MG63 (cell line): ENCODE results near the gene ANKH. TPM values are rescaled to one million over a fixed set of nuclear protein-coding genes. Genes with fewer than 3 reads are reported as not detected.
A peak's percentile ranks its signal among the peaks of the same experiment; 100 is the strongest.
"Not testable (repeated sequence)": the region's sequence is repeated elsewhere in the genome, so short reads cannot be mapped to it uniquely, and the experiment has no call there.

ENCODE experiments used
- DNase-seq: peaks from one replicate; pipeline ENCODE4 v3.0.0-alpha.2; 2020
- H3K27me3 ChIP-seq: fragments of 250-450 bp; sonication (Bioruptor Pico); 2 replicates; pipeline ENCODE4 v1.5.1; 2020; ENCODE audit warnings: mild to moderate bottlenecking, moderate library complexity
- H3K36me3 ChIP-seq: fragments of 250-450 bp; sonication (Bioruptor Pico); 2 replicates; pipeline ENCODE4 v1.5.1; 2020; ENCODE audit warnings: mild to moderate bottlenecking, moderate library complexity
- H3K4me3 ChIP-seq: fragments of 250-450 bp; sonication (Bioruptor Pico); 2 replicates; pipeline ENCODE4 v1.5.1; 2020; ENCODE audit warnings: mild to moderate bottlenecking, moderate library complexity
- H3K9me3 ChIP-seq: fragments of 250-450 bp; sonication (Bioruptor Pico); 2 replicates; pipeline ENCODE4 v1.5.1; 2020; ENCODE audit warnings: mild to moderate bottlenecking, moderate library complexity
- total RNA-seq: library from RNA; depleted of rRNA; stranded (reverse); fragments of >200 nt; shearing (Covaris generic); gene quantifications from 2 replicates; pipeline ENCODE4 v1.2.3, GENCODE V29; 2014; ENCODE audit warnings: low replicate concordance

Gene ANKH
- total RNA-seq, 1 experiment from 2014 or later, result 28.9 TPM

GRCh38 chr5:14849516-14850294, 21.9 kb downstream of the ANKH start:
- H3K36me3 ChIP-seq, result no peaks in the 10 kb centered on the region
- no peak for DNase-seq
- no peaks in the 10 kb centered on the region for H3K27me3 ChIP-seq
- no peak overlapping the region for H3K4me3 ChIP-seq
- H3K9me3 ChIP-seq, result no peaks in the 10 kb centered on the region

DNA sequence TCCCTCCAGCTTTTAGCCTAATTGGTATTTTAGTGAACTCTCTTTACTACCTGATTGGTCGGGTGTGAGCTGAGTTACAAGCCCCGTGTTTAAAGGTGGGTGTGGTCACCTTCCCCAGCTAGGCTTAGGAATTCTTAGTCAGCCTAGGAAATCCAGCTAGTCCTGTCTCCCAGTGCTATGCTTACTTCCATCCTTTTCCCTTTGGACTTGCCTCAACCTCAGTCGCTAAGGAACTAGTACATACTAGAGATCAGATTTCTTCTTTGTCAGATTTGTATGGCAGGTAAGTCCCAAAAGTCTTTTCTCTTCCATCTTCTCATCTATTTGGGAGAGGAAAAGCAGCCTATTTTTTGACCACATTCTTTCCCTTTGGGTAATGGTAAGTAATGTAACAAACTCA, 22.6 kb downstream of the ANKH start:
- H3K36me3 ChIP-seq, H3K9me3 ChIP-seq, H3K4me3 ChIP-seq, H3K27me3 ChIP-seq, DNase-seq: not testable (repeated sequence)

- Histone ChIP-seq H3K36me3 (no peaks in the 10 kb centered on the region), H3K4me3 (no peak overlapping the region), H3K9me3 (no peaks in the 10 kb centered on the region), H3K27me3 (no peaks in the 10 kb centered on the region)
- no peak for DNase-seq
Measured at GRCh38 chr5:14848385-14848784, 23.2 kb downstream of the ANKH start.

DNA sequence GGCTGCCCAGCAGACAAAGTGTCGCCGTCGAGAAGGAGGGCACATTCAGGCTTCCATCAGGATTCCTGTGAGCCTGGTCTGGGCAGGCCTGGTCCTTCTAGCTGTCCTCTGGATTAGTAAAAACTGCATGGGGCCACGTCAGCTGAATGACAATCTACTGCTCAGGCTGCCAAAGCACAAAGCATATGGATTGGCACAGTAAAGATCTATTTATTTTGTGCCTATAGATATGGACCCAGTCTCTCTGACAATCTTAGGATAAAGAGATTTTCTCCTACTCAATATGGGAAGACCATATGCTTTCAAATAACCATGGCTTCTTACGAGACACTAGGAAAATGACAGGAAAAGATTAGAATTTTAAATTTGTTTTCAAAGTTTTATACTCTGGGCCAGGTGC, 24.1 kb downstream of the ANKH start:
- H3K4me3 ChIP-seq, result no peak overlapping the region
- H3K9me3 ChIP-seq, result no peaks in the 10 kb centered on the region
- DNase-seq, result no peak
- no peaks in the 10 kb centered on the region for H3K27me3 ChIP-seq
- H3K36me3 ChIP-seq, result no peaks in the 10 kb centered on the region

DNA sequence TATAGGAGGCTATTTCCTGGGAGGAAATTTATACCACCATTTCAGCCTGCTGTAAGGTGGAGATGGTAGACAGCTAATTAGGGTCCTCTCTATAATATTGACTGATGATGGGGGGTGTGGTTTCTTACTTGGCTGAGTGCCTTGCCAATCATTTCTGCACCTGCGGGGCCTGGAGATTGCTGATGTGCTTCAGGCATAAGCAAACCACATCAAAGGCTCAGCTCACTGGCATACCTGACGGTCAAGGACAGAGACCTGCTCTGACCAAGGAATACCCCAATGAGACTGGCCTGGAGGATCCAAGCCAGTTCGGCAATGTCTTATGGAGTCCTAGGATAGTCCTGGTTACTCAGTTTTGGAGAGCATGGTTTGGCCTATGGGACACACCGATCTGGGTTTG, 29.5 kb downstream of the ANKH start:
- Histone ChIP-seq H3K27me3 (no peaks in the 10 kb centered on the region), H3K4me3 (no peak overlapping the region), H3K9me3 (peaks cover under 1% of the 10 kb centered on the region; the same call in 1 of the 2 replicates), H3K36me3 (no peaks in the 10 kb centered on the region)
- no peak for DNase-seq

- DNase-seq, result no peak
- Histone ChIP-seq H3K9me3 (peaks cover 2% of the 10 kb centered on the region; the same call in 1 of the 2 replicates), H3K27me3 (no peaks in the 10 kb centered on the region), H3K4me3 (no peak overlapping the region), H3K36me3 (no peaks in the 10 kb centered on the region)
Measured at GRCh38 chr5:14840624-14841023, 31.0 kb downstream of the ANKH start.

DNA sequence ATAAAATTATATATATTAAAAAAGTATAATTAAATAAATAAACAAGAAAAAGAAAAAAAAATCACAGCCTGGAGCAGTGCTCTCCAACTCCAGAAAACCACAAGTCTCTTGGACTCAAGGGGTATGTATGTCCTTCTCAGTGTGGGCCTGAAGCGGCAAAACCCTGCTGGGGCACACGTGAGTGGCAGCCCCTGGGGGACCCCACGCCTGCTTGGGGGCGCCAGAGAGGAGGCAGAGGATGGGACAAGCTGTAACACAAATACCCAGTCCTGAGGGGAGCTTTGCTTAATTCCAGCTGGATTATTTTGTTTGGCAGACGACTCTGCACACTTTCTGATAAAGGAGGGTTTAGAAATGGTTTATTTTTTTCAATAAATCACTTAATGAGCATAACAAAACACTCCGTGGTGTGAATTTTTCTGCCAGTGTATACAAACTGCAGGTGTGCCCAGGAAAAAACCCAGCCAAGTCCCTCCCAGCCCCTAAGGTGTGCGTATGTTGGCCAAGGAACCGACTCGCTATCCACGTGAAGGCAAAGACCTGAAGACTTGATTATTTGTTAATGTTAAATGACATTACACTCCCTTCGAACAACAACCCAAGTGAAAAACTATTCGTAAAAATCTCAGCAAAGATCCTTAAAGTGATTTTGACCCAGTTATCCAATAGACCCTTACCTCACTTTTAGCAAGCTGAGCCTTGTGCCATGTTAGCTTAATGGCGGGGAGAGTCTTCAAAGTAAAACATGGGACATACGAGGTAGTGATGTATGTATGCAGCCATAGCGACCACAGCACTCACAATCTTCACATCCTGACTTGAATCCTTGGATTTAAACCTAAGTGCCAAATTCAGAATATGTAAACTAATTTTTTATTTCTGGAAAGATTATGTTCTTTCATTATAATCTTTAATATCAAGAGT, 32.9 kb downstream of the ANKH start:
- Histone ChIP-seq H3K36me3 (no peaks in the 10 kb centered on the region), H3K9me3 (peaks cover 2% of the 10 kb centered on the region; the same call in 1 of the 2 replicates), H3K27me3 (no peaks in the 10 kb centered on the region), H3K4me3 (no peak overlapping the region)
- DNase-seq, result no peak

DNA sequence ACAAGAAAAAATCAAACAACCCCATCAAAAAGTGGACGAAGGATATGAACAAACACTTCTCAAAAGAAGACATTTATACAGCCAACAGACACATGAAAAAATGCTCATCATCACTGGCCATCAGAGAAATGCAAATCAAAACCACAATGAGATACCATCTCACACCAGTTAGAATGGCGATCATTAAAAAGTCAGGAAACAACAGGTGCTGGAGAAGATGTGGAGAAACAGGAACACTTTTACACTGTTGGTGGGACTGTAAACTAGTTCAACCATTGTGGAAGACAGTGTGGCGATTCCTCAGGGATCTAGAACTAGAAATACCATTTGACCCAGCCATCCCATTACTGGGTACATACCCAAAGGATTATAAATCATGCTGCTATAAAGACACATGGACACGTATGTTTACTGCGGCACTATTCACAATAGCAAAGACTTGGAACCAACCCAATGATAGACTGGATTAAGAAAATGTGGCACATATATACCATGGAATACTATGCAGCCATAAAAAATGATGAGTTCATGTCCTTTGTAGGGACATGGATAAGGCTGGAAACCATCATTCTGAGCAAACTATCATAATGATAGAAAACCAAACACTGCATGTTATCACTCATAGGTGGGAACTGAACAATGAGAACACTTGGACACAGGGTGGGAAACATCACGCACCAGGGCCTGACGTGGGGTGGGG, 34.0 kb downstream of the ANKH start:
- H3K27me3 ChIP-seq, H3K4me3 ChIP-seq, H3K36me3 ChIP-seq, DNase-seq, H3K9me3 ChIP-seq: not testable (repeated sequence)

GRCh38 chr5:14834584-14835550, 36.7 kb downstream of the ANKH start:
- Histone ChIP-seq H3K4me3 (no peak overlapping the region), H3K36me3 (no peaks in the 10 kb centered on the region), H3K27me3 (no peaks in the 10 kb centered on the region), H3K9me3 (peaks cover 2% of the 10 kb centered on the region; the same call in 1 of the 2 replicates)
- no peak for DNase-seq

- peaks cover 2% of the 10 kb centered on the region; the same call in 1 of the 2 replicates for H3K9me3 ChIP-seq
- no peaks in the 10 kb centered on the region for H3K27me3 ChIP-seq
- no peak for DNase-seq
- H3K36me3 ChIP-seq, result no peaks in the 10 kb centered on the region
- H3K4me3 ChIP-seq, result no peak overlapping the region
Measured at GRCh38 chr5:14834062-14834461, 37.5 kb downstream of the ANKH start.

DNA sequence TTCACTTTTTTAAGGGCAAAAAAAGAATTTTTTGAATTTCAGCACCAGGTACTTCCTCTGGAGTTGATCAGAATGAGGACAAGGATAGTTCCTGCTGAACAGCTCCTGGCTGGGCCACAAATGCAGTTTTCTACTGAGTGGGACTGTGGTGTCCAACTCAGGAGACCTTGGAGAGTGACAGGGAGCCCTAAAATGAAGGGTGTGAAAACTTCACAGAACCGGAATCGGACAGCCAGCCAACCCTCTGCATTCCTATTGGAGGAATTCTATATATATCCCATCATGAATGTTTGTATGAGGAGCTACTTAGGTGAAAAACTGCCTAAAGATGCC, 40.6 kb downstream of the ANKH start:
- H3K4me3 ChIP-seq, result no peak overlapping the region
- DNase-seq, result no peak

DNA sequence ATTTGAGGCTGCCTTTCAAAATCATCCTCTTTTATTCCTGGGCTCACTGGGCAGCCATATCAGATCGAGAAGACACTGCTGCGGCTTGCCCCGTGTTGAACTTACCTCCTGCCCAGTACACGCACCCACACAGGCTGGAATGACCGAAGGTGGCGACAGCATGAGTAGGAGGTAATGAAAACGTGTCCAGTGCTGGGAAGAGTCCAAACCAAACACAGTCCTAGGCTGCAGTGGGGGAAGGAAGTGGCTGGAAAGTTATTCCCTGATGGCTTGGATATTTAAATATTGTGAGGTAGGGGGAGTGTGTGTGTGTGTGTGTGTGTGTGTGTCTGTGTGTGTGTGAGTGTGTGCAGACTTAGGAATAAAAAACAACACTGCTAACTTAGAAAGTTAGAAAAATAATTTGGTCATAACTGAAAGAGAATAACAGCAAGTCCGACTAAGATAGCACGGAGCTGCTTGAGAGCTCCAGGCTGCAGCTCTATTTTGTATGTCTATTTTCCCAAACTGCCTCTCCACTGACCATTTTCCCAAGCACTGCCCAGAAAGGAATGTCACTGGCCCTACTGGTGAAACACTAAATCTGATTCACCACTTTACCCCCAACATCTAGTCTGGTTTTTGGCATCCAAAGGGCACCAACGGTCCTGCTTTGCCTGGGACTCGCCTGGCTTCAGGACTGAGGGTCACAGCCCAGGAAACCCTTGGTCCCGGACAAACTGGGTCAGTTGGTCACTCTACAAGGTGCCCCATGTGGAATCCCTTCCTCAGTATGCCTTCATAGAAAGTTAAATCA, 41.2 kb downstream of the ANKH start:
- Histone ChIP-seq H3K4me3 (no peak overlapping the region), H3K27me3 (no peaks in the 10 kb centered on the region), H3K36me3 (no peaks in the 10 kb centered on the region), H3K9me3 (no peaks in the 10 kb centered on the region)
- peak; percentile 21 for DNase-seq

More for the DNA sequence above, 40.6 kb downstream of the ANKH start:
- Histone ChIP-seq H3K9me3 (no peaks in the 10 kb centered on the region), H3K36me3 (no peaks in the 10 kb centered on the region), H3K27me3 (no peaks in the 10 kb centered on the region)

DNA sequence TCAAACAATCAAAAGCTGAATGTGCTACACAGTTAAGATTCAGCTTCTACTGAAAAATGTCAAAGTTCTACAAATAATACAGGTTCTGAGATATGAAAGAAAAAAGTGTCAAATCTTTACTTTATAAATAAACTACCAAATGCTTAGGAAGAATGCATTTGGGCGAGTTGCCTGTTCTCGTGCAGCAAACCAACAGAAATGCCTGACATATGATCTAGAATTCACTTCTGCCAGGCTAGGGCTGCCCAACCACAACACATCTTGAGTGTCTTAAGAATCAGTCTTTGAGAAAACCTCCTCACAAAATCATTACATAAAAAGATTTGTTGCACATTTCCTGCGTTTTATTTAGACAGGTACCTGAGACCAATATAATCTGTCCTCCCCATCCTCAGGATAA, 42.2 kb downstream of the ANKH start:
- H3K4me3 ChIP-seq, result no peak overlapping the region
- peak; percentile 45 for DNase-seq
- H3K27me3 ChIP-seq, result no peaks in the 10 kb centered on the region
- no peaks in the 10 kb centered on the region for H3K36me3 ChIP-seq
- no peaks in the 10 kb centered on the region for H3K9me3 ChIP-seq

DNA sequence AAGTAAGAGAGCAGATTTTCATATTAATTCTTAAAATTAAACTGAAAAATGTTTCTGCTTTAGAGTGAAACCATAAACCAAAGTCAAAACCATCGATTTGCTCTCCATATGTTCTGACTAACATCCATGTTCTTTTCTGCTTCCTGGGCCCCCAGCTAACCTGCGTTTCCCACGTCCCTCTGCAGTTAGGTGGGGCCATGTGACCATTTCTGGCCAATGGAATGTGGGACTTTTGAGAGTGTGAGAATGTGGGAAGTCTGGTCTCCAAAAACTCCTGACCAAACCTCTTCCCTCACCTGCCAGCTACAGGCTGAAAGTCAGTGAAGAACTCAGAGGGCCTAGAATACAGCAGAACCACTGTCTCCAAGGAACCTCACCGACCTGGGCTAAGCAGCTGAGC, 44.9 kb downstream of the ANKH start:
- Histone ChIP-seq H3K4me3 (no peak overlapping the region), H3K27me3 (no peaks in the 10 kb centered on the region), H3K36me3 (no peaks in the 10 kb centered on the region), H3K9me3 (no peaks in the 10 kb centered on the region)
- DNase-seq, result no peak

DNA sequence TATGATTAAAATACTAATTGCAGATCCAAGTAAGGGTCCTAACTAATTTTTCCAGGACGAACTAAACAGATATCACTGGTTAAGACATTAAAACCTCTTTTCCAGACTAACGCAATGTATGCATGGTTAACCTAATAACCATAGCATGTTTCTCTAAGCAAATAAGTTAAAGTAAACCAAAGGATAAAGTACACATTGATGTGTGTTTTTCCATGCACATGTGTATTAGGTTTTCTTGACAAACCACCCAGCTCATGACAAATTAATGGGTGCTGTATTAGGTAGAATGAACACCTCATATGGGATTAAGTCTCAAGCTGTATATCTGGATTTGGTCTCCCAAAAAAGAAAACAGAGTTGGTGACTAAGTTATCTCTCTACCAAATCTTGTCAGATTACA, 45.6 kb downstream of the ANKH start:
- Histone ChIP-seq H3K27me3 (no peaks in the 10 kb centered on the region), H3K9me3 (no peaks in the 10 kb centered on the region), H3K4me3 (no peak overlapping the region), H3K36me3 (no peaks in the 10 kb centered on the region)
- no peak for DNase-seq
